ENCODE results near the gene USP34.

GRCh38 chr2:61398413-61398812, 72.5 kb downstream of the USP34 start:
- TF ChIP-seq YY1 (IDR thresholded peaks at IDR 0.05; ENCODE audit: insufficient read depth, insufficient read length) (no peak), ZNF274 (IDR thresholded peaks at IDR 0.05; ENCODE audit: low read depth, low read length) (no peak)

Data from NT2/D1 (cell line).